Smooth muscle cell of trachea (primary cell): ENCODE measurements around the gene SMCO2. TPM values are rescaled to one million over a fixed set of nuclear protein-coding genes. Genes with fewer than 3 reads are reported as not detected.

ENCODE experiments used
- total RNA-seq: library from RNA; depleted of rRNA; stranded (reverse); fragments of >200 nt; gene quantifications from 2 replicates; pipeline ENCODE4 v1.2.1, GENCODE V29; 2014

The SMCO2 gene
- total RNA-seq = 0.15 and 0.17 TPM in 2 replicates

GRCh38 chr12:27446436-27446835, at the start of gene SMCO2:
Gene SMCO2, plus strand, starts transcription at chr12:27446736. Its CDS starts 23,896 bp downstream, at chr12:27470632.

GRCh38 chr12:27523642-27524493, 77.3 kb downstream of the SMCO2 start, which contains the start of gene PPFIBP1:
Gene PPFIBP1, plus strand, starts transcription at chr12:27524206. Its CDS starts 109,191 bp downstream, at chr12:27633397.

Other genes starting within 250 kb of the SMCO2 start
- gene STK38L, start 202.4 kb upstream of the SMCO2 start, total RNA-seq = 14.1 and 15.5 TPM in 2 replicates
- gene BMAL2, start 113.9 kb upstream of the SMCO2 start, total RNA-seq = 28.8 and 71.3 TPM in 2 replicates
- 64.7 and 110 TPM in 2 replicates for gene PPFIBP1, start 77.5 kb downstream of the SMCO2 start, total RNA-seq
- gene REP15, start 249.7 kb downstream of the SMCO2 start, total RNA-seq = 0.83 and 1.3 TPM in 2 replicates